ENCODE results near the gene LRRFIP1. TPM values are rescaled to one million over a fixed set of nuclear protein-coding genes. Genes with fewer than 3 reads are reported as not detected.

The LRRFIP1 gene
- total RNA-seq, 3 donors from 2014 or later (not counting 1 experiment from before 2014, with no cell fraction given): 163 to 207 (median 188) TPM

DNA sequence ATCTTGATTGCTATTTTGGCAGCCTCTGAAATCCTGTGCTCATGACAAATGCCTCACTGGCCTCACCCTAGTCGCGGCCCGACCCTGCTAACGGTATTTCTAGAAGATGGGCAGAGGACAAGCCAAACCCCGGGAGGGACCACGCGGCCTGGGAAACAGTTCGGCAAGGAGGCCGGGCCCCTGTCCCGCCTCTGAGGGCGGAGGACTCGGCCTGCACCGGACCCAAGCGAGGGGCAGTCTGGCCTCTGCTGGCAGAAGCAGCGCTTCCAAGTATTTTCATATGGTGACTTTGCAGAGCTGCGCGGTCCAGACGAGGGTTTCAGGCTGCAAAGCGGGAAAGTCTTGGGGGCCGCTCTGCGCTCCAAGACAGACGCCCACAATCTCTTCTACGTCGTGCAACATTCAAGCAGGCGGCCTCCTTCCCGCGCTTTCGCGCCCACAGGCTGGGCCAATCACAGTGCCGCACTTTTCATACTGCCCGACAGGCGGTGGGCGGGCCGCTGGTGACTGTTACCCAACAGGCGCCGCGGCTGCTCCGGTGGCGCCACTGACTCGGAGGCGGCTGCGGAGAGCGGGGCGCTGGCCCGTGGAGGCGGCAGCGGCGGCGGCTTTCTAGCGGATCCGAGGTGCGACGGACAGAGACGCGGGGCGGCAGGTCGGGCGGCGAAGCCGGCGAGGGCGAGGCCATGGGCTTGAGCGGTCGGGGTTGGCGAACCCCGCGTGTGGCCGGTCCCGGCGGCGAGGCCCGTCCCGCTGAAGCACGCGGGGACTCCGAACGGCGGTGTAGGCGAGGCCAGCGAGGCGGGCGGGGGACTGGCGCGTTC, 171.1 kb downstream of the LRRFIP1 start, which contains the start of gene RBM44:
Gene RBM44, plus strand, starts transcription at position 544 of the 824 bp plus-strand sequence. CDS start 14,831 bp downstream, outside the sequence.
- intact Hi-C loops (cut with micrococcal nuclease): no loop called here
- H3K27me3 ChIP-seq (ENCODE audit: control insufficient read depth, insufficient read depth, low read length): no peaks in the 10 kb centered on the region
- H3K27ac ChIP-seq (ENCODE audit: low read length): no peak within 1 kb of the TSS
- H3K4me3 ChIP-seq (ENCODE audit: low read length): no peak within 1 kb of the TSS
- H3K9me3 Mint-ChIP-seq: no peaks in the 10 kb centered on the region
- no peaks in the 10 kb centered on the region for H3K4me1 Mint-ChIP-seq
- DNase-seq (no peak), ATAC-seq (no peak)
- no peaks in the 10 kb centered on the region for H3K4me1 ChIP-seq (ENCODE audit: control insufficient read depth, insufficient read depth, low read length)
- H3K36me3 ChIP-seq (ENCODE audit: control insufficient read depth, insufficient read depth, low read length): no peaks in the 10 kb centered on the region
- 92% methylated on average over 84 of the region's 84 CpGs for WGBS (ENCODE audit: insufficient coverage)
- no peaks in the 10 kb centered on the region for H3K27me3 Mint-ChIP-seq (ENCODE audit: low read depth in 2 of 2)
- no peaks in the 10 kb centered on the region for H3K9me3 ChIP-seq (ENCODE audit: control insufficient read depth, insufficient read depth, low read length)
- no peak within 1 kb of the TSS for H3K27ac Mint-ChIP-seq
- TF ChIP-seq, protein P1, sequence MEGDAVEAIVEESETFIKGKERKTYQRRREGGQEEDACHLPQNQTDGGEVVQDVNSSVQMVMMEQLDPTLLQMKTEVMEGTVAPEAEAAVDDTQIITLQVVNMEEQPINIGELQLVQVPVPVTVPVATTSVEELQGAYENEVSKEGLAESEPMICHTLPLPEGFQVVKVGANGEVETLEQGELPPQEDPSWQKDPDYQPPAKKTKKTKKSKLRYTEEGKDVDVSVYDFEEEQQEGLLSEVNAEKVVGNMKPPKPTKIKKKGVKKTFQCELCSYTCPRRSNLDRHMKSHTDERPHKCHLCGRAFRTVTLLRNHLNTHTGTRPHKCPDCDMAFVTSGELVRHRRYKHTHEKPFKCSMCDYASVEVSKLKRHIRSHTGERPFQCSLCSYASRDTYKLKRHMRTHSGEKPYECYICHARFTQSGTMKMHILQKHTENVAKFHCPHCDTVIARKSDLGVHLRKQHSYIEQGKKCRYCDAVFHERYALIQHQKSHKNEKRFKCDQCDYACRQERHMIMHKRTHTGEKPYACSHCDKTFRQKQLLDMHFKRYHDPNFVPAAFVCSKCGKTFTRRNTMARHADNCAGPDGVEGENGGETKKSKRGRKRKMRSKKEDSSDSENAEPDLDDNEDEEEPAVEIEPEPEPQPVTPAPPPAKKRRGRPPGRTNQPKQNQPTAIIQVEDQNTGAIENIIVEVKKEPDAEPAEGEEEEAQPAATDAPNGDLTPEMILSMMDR (IDR thresholded peaks at IDR 0.05): no peak
- no peaks in the 10 kb centered on the region for H3K36me3 Mint-ChIP-seq
- no peak within 1 kb of the TSS for H3K4me3 Mint-ChIP-seq

DNA sequence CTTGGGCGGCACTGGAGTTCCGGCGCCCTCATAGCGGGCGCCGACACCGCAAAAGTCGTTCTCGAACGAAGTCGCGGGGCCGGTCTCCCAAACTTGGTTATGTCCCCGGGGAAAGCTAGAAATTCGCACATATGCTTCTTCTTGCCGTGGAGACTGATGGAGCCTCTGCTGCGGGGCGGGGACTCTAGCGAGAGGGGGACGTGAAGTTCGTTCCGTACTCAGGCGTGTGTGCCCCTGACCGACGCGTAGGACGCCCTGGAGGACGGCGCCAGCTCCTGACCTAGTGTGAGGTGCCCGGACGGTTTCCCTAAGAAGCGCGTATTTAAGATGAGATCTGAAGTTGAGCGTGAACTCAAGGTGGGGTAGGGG, 171.7 kb downstream of the LRRFIP1 start:
- H3K36me3 ChIP-seq (ENCODE audit: control insufficient read depth, insufficient read depth, low read length): no peaks in the 10 kb centered on the region
- TF ChIP-seq, protein P1 (IDR thresholded peaks at IDR 0.05): no peak
- no peaks in the 10 kb centered on the region for H3K4me1 Mint-ChIP-seq
- H3K27me3 ChIP-seq (ENCODE audit: control insufficient read depth, insufficient read depth, low read length): no peaks in the 10 kb centered on the region
- WGBS (ENCODE audit: insufficient coverage): 96% methylated on average over 34 of the region's 34 CpGs
- ATAC-seq (no peak), DNase-seq (no peak)
- H3K36me3 Mint-ChIP-seq: no peaks in the 10 kb centered on the region
- H3K4me3 ChIP-seq (ENCODE audit: low read length): no peak overlapping the region
- no peaks in the 10 kb centered on the region for H3K4me1 ChIP-seq (ENCODE audit: control insufficient read depth, insufficient read depth, low read length)
- no peaks in the 10 kb centered on the region for H3K9me3 ChIP-seq (ENCODE audit: control insufficient read depth, insufficient read depth, low read length)
- H3K9me3 Mint-ChIP-seq: no peaks in the 10 kb centered on the region
- H3K4me3 Mint-ChIP-seq: no peak overlapping the region
- intact Hi-C loops (cut with micrococcal nuclease): no loop called here
- H3K27ac ChIP-seq (ENCODE audit: low read length): no peak overlapping the region
- no peak overlapping the region for H3K27ac Mint-ChIP-seq
- no peaks in the 10 kb centered on the region for H3K27me3 Mint-ChIP-seq (ENCODE audit: low read depth in 2 of 2)

DNA sequence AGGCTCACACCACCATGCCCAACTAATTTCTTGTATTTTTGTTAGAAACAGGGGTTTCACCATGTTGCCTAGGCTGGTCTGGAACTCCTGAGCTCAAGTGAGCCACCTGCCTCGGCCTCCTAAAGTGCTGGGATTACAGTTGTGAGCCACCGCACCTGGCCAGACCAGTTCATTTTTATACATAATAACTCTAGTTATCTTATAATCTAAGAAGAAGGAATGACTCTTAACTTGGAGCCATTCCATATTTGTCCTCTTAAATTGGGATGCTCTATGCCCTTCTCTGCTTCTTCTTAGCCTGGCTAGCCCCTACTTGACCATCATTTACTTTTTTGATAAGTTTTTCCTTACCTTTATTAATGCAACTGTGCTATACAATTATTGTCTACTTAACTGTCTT, 174.1 kb downstream of the LRRFIP1 start:
- no peak for ATAC-seq
- Mint-ChIP-seq H3K27ac (no peak overlapping the region), H3K36me3 (no peaks in the 10 kb centered on the region), H3K9me3 (no peaks in the 10 kb centered on the region), H3K4me1 (no peaks in the 10 kb centered on the region), H3K27me3 (ENCODE audit: low read depth in 2 of 2) (no peaks in the 10 kb centered on the region), H3K4me3 (no peak overlapping the region)
- intact Hi-C loops (cut with micrococcal nuclease): no loop called here
- Histone ChIP-seq H3K27me3 (ENCODE audit: control insufficient read depth, insufficient read depth, low read length) (no peaks in the 10 kb centered on the region), H3K4me3 (ENCODE audit: low read length) (no peak overlapping the region), H3K36me3 (ENCODE audit: control insufficient read depth, insufficient read depth, low read length) (no peaks in the 10 kb centered on the region), H3K27ac (ENCODE audit: low read length) (no peak overlapping the region), H3K4me1 (ENCODE audit: control insufficient read depth, insufficient read depth, low read length) (no peaks in the 10 kb centered on the region), H3K9me3 (ENCODE audit: control insufficient read depth, insufficient read depth, low read length) (no peaks in the 10 kb centered on the region)
- 100% methylated on average over 2 of the region's 2 CpGs for WGBS (ENCODE audit: insufficient coverage)
- TF ChIP-seq, protein P1 (IDR thresholded peaks at IDR 0.05): no peak
- DNase-seq: no peak
